Transverse colon (tissue), 4 donors: Measurements from ENCODE around the gene SMARCC1.

ENCODE experiments used
- POLR2AphosphoS5 ChIP-seq, 3 donors: sonication (generic); formaldehyde crosslinking; IDR thresholded peaks; one replicate each; pipeline ENCODE4 v1.6.1; 2016; ENCODE audit warnings: antibody characterized with exemption in 3 of 3
- TF ChIP-seq, protein P1 (sequence below), 5 experiments: fragments of 200-600 bp in 3 of 5; fragments of 450-650 bp in 2 of 5; sonication (generic) in 3 of 5; IDR thresholded peaks; 1 replicate in 2 of 5; 2 replicates in 3 of 5; pipeline ENCODE4 v1.5.1; 2016 to 2017; ENCODE audit warnings: antibody characterized with exemption in 5 of 5, inconsistent platforms in 3 of 5, mild to moderate bottlenecking in 2 of 5, moderate library complexity in 1 of 5

- TF ChIP-seq, protein P1, sequence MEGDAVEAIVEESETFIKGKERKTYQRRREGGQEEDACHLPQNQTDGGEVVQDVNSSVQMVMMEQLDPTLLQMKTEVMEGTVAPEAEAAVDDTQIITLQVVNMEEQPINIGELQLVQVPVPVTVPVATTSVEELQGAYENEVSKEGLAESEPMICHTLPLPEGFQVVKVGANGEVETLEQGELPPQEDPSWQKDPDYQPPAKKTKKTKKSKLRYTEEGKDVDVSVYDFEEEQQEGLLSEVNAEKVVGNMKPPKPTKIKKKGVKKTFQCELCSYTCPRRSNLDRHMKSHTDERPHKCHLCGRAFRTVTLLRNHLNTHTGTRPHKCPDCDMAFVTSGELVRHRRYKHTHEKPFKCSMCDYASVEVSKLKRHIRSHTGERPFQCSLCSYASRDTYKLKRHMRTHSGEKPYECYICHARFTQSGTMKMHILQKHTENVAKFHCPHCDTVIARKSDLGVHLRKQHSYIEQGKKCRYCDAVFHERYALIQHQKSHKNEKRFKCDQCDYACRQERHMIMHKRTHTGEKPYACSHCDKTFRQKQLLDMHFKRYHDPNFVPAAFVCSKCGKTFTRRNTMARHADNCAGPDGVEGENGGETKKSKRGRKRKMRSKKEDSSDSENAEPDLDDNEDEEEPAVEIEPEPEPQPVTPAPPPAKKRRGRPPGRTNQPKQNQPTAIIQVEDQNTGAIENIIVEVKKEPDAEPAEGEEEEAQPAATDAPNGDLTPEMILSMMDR (IDR thresholded peaks at IDR 0.05): no peak
- no peak for TF ChIP-seq POLR2AphosphoS5 (IDR thresholded peaks at IDR 0.05)
Observed at GRCh38 chr3:47612178-47612577, 169.5 kb downstream of the SMARCC1 start.
